K562 (cell line): ENCODE measurements around the gene SEC22C. TPM values are rescaled to one million over a fixed set of nuclear protein-coding genes. Genes with fewer than 3 reads are reported as not detected.

ENCODE experiments used
- ATAC-seq: fragments of 200-7000 bp; cut with Tn5 transposase; 3 replicates; pipeline ENCODE4 v1.9.1; 2020; ENCODE audit warnings: moderate library complexity
- BruUV-seq: library from RNA; stranded (reverse); fragments of 400-500 nt; replicated peaks from 2 replicates; lab custom pipeline; 2021; lab: Mats Ljungman, UMichigan
- CTCF ChIA-PET: fragments of 300-600 bp; formaldehyde crosslinking; extraction: SDS; loops from one replicate; lab custom pipeline; 2021; ENCODE audit warnings: low intra/inter-chr PET ratio; lab: Yijun Ruan, JAX
- POLR2A ChIA-PET: fragments of 300-600, 350-650 bp; sonication (Branson Sonifier 250); formaldehyde crosslinking; extraction: SDS; loops from one replicate; lab custom pipeline; 2021; ENCODE audit warnings: antibody characterized with exemption, inconsistent platforms; lab: Yijun Ruan, JAX
- DNase-seq, 4 experiments: peaks; one replicate each; pipeline versions ENCODE4 v3.0.0 to v3.0.0-alpha.2; 2011 to 2018; ENCODE audit warnings: low spot score in 3 of 4, mixed read lengths in 3 of 4; ENCODE audit errors: extremely low read depth in 1 of 4
- FAIRE-seq: peaks from 2 replicates; lab custom pipeline; 2011; peaks lifted over from hg19 to GRCh38; lab: Jason Lieb, UNC
- H2AFZ ChIP-seq: 2 replicates; pipeline ENCODE4 v1.6.0; 2011; ENCODE audit warnings: low read depth, low read length, control low read depth, inconsistent platforms
- H3K27ac ChIP-seq: fragments of 200-600 bp; 3 replicates; pipeline ENCODE4 v1.8.0; 2011; ENCODE audit warnings: low read depth, mild to moderate bottlenecking, control low read depth, inconsistent platforms, low read length, moderate library complexity, mixed read lengths; ENCODE audit errors: extremely low read depth
- H3K27me3 ChIP-seq, 2 experiments: fragments of 300-600 bp in 1 of 2; 2 replicates in 1 of 2; 3 replicates in 1 of 2; pipeline versions ENCODE4 v1.6.0 to v1.8.0; 2011; ENCODE audit warnings: inconsistent platforms in 2 of 2, low read length in 2 of 2, mild to moderate bottlenecking in 1 of 2, mixed read lengths in 1 of 2, moderate library complexity in 1 of 2; ENCODE audit not compliant: control insufficient read depth in 2 of 2, insufficient read depth in 2 of 2
- H3K36me3 ChIP-seq: fragments of 300-600 bp; 3 replicates; pipeline ENCODE4 v1.8.0; 2011; ENCODE audit warnings: mild to moderate bottlenecking, low read length, inconsistent platforms; ENCODE audit not compliant: control insufficient read depth, insufficient read depth
- H3K4me1 ChIP-seq, 2 experiments: fragments of 200-600 bp in 1 of 2; replicated peaks in 1 of 2; 2 replicates in 1 of 2; 3 replicates in 1 of 2; pipeline versions ENCODE4 v1.5.1 to v1.8.0; 2011; ENCODE audit warnings: inconsistent platforms in 2 of 2, low read length in 2 of 2, mild to moderate bottlenecking in 1 of 2, mixed read lengths in 1 of 2, moderate library complexity in 1 of 2; ENCODE audit not compliant: control insufficient read depth in 2 of 2, insufficient read depth in 2 of 2
- H3K4me2 ChIP-seq: 2 replicates; pipeline ENCODE4 v1.6.1; 2011; ENCODE audit warnings: low read length, control low read depth, inconsistent platforms, mixed read lengths; ENCODE audit not compliant: insufficient read depth
- H3K4me3 ChIP-seq: fragments of 200-600 bp; sonication (generic), shearing (Covaris generic); 2 replicates; pipeline ENCODE4 v1.5.1; 2016; ENCODE audit warnings: control low read depth, inconsistent platforms
- H3K79me2 ChIP-seq: fragments of 200-600 bp; 3 replicates; pipeline ENCODE4 v1.8.0; 2011; ENCODE audit warnings: low read length, inconsistent platforms; ENCODE audit not compliant: control insufficient read depth, insufficient read depth
- H3K9ac ChIP-seq, 2 experiments: 2 replicates each; pipeline versions ENCODE4 v1.6.0 to v1.6.1; 2011; ENCODE audit warnings: low read depth in 2 of 2, low read length in 2 of 2, control low read depth in 1 of 2, inconsistent platforms in 1 of 2, mild to moderate bottlenecking in 1 of 2, mixed read lengths in 1 of 2; ENCODE audit not compliant: insufficient read depth in 1 of 2
- H3K9me1 ChIP-seq: one replicate; pipeline ENCODE4 v1.6.0; 2011; ENCODE audit warnings: inconsistent platforms, mild to moderate bottlenecking, low read length, moderate library complexity; ENCODE audit not compliant: control insufficient read depth, insufficient read depth
- H3K9me3 ChIP-seq: replicated peaks from 2 replicates; pipeline ENCODE4 v1.5.1; 2011; ENCODE audit warnings: low read depth, low read length, inconsistent platforms; ENCODE audit not compliant: control insufficient read depth, insufficient read depth
- H4K20me1 ChIP-seq: replicated peaks from 2 replicates; pipeline ENCODE4 v1.6.1; 2011; ENCODE audit warnings: low read length, inconsistent platforms, mixed read lengths; ENCODE audit not compliant: control insufficient read depth, insufficient read depth
- ADNP ChIP-seq: fragments of 200-800 bp; sonication (Bioruptor generic); IDR thresholded peaks from 2 replicates; pipeline ENCODE4 v1.6.1; 2016; ENCODE audit warnings: missing genetic modification characterization, missing compliant biosample characterization
- DNMT1 ChIP-seq: fragments of 450-650 bp; IDR thresholded peaks from 2 replicates; pipeline ENCODE4 v1.6.1; 2016; ENCODE audit warnings: antibody characterized with exemption, mild to moderate bottlenecking
- KLF16 ChIP-seq: IDR thresholded peaks from 2 replicates; pipeline ENCODE4 v1.6.1; 2016; ENCODE audit warnings: antibody characterized with exemption
- MBD2 ChIP-seq: sonication (generic); IDR thresholded peaks from 2 replicates; pipeline ENCODE4 v1.6.1; 2016; ENCODE audit warnings: low read depth, borderline replicate concordance
- PRMT5 ChIP-seq: sonication (generic); formaldehyde crosslinking; IDR thresholded peaks from 2 replicates; pipeline ENCODE4 v1.5.0; 2020; ENCODE audit warnings: missing genetic modification reagents
- SMAD4 ChIP-seq: fragments of 250-450 bp; sonication (Bioruptor Pico); conservative IDR thresholded peaks from 2 replicates; pipeline ENCODE4 v1.8.0; 2021; ENCODE audit warnings: inconsistent platforms, mild to moderate bottlenecking, moderate library complexity
- TCF7L2 ChIP-seq: fragments of 150-350 bp; IDR thresholded peaks from 2 replicates; pipeline ENCODE4 v1.6.1; 2016; ENCODE audit warnings: low read depth, mild to moderate bottlenecking, low read length, moderate library complexity
- TEAD4 ChIP-seq, 2 experiments: sonication (generic) in 1 of 2; formaldehyde crosslinking in 1 of 2; IDR thresholded peaks; 2 replicates each; pipeline versions ENCODE4 v1.6.1 to v1.8.0; 2012 to 2022; ENCODE audit warnings: borderline replicate concordance in 1 of 2, inconsistent platforms in 1 of 2, low read length in 1 of 2, mild to moderate bottlenecking in 1 of 2, missing genetic modification reagents in 1 of 2
- TGIF2 ChIP-seq: sonication (generic); formaldehyde crosslinking; IDR thresholded peaks from 2 replicates; pipeline ENCODE4 v1.8.1; 2022; ENCODE audit warnings: mild to moderate bottlenecking, missing genetic modification reagents, moderate library complexity
- ZNF23 ChIP-seq: fragments of 250-450 bp; sonication (Bioruptor Pico); IDR thresholded peaks from 2 replicates; pipeline ENCODE4 v1.4.0; 2020; ENCODE audit warnings: mild to moderate bottlenecking
- ZNF324 ChIP-seq: fragments of 250-450 bp; sonication (Bioruptor Pico); IDR thresholded peaks from 2 replicates; pipeline ENCODE4 v1.4.0; 2020; ENCODE audit warnings: mild to moderate bottlenecking
- ZNF561 ChIP-seq: fragments of 450-650 bp; formaldehyde crosslinking; conservative IDR thresholded peaks from 2 replicates; pipeline ENCODE4 v1.4.0; 2020; ENCODE audit warnings: mild to moderate bottlenecking, moderate library complexity
- WGBS: fragments of 100-300 bp; shearing (Covaris generic); methylation state at CpG from one replicate; pipeline ENCODE4 v1.1.6; 2016; ENCODE audit warnings: low coverage, mixed read lengths; ENCODE audit not compliant: insufficient coverage; ENCODE audit errors: missing lambda C conversion rate; 5-methylcytosine and 5-hydroxymethylcytosine counted together
- in situ Hi-C: fragments of 300-500 bp; cut with MboI; formaldehyde crosslinking; loops from 4 replicates; pipeline ENCODE4 v1.15.0; 2018; ENCODE audit warnings: inconsistent platforms, mixed read lengths
- intact Hi-C: fragments of 100-400 bp; cut with micrococcal nuclease; formaldehyde crosslinking; loops from 2 replicates; pipeline ENCODE4 v1.14.2; 2022
- polyA plus RNA-seq, 8 experiments: library from polyadenylated mRNA; depleted of rRNA in 4 of 8; stranded (reverse) in 5 of 8; unstranded in 3 of 8; fragments of >200 nt; fragmentation: Nextera tagmentation in 2 of 8; fragmentation: Illumina TruSeq in 1 of 8; extraction: Ambion mirVana in 2 of 8; extraction: Trizol in 1 of 8; gene quantifications; 2 replicates each; pipeline versions ENCODE4 v1.2.1 to v1.2.3, GENCODE V29; 2011 to 2014; ENCODE audit warnings: inconsistent platforms in 1 of 8, missing spikeins in 1 of 8
- total RNA-seq, 7 experiments: library from RNA; depleted of rRNA in 6 of 7; stranded (reverse); fragments of >200 nt in 6 of 7; fragmentation: Illumina TruSeq in 2 of 7; extraction: Trizol in 2 of 7; gene quantifications; 2 replicates each; pipeline versions ENCODE4 v1.2.1 to v1.2.3, GENCODE V29; 2011 to 2021; ENCODE audit warnings: low replicate concordance in 1 of 7

SEC22C gene
- total and polyA plus RNA-seq, 9 of the 15 experiments (the other 6 are each of a cell fraction or from before 2014, with no cell fraction given), result 35.6 to 68.4 (median 50.7) TPM

DNA sequence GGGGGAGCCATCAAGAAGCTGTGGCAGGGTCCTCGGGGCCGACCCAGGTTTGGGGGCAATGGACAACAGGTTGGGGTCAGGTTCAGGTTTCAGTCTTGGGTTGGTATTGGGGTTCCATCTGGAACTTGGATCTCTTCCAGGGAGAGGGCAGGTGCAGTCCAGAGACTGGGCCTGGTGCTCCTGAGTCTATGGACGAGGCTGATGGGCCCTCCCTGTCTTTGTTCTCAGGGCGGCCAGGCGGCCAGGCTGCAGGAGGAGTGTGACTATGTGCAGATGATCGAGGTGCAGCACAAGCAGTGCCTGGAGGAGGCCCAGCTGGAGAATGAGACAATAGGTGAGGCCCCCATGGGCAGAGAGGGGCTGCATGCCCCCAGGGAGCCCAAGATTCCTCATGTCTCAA, 68.2 kb downstream of the SEC22C start:
- Histone ChIP-seq H3K79me2 (no peaks in the 10 kb centered on the region), H3K9ac (no peak overlapping the region), H3K4me3 (no peak overlapping the region), H3K4me2 (no peak overlapping the region), H3K9me3 (no peaks in the 10 kb centered on the region), H3K9me1 (no peaks in the 10 kb centered on the region), H3K4me1 (peaks cover 0 to 3% of the 10 kb centered on the region in 2 experiments; a peak in 1 of 5 replicates), H3K36me3 (no peaks in the 10 kb centered on the region), H3K27ac (no peak overlapping the region), H4K20me1 (no peaks in the 10 kb centered on the region), H3K27me3 (peaks cover 0 to 48% of the 10 kb centered on the region in 2 experiments; a peak in 3 of 5 replicates), H2AFZ (no peak overlapping the region)
- ATAC-seq (no peak), FAIRE-seq (no peak), DNase-seq (no peak)
- 0% methylated on average over 6 of the region's 6 CpGs for WGBS
- POLR2A ChIA-PET, result interaction anchor here (0.6 to 1.0 kb wide), 2 partner anchors 10 to 11 kb away, joined by 3 to 4 read pairs; partner anchors contain the start of gene VIPR1
- in situ Hi-C loops (no loop called here), intact Hi-C loops (no loop called here)
- CTCF ChIA-PET, result no interaction called here
- no TSS peak for BruUV-seq
- TF ChIP-seq ZNF324 (CRISPR knock-in tag), result no peak
- TF ChIP-seq TCF7L2, result no peak
- no peak for TF ChIP-seq ADNP
- no peak for TF ChIP-seq MBD2

DNA sequence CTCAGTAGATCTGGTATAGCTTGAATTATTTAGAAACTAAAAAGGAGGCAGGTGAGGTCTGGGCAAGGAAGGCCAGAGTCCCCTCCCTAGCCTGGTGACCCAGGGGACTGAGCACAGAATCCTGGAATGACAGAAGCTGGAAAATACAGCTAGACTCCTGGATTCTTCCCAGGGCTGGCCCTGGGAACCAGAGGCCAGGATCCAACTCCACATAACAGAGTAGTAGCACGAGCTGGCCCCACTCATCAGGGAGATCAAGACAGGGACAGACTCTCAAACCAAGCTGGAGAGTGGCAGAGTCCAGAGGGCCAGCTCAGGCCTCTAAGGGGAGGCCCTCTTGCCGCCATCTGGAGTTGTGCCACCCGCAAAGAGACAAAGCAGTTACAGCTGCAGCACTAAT, 68.6 kb downstream of the SEC22C start:
- no peaks in the 10 kb centered on the region for H3K9me3 ChIP-seq
- 0% methylated on average over 3 of the region's 3 CpGs for WGBS
- H3K9ac ChIP-seq, result no peak overlapping the region
- no peak for ATAC-seq
- POLR2A ChIA-PET, result no interaction called here
- H3K27ac ChIP-seq, result no peak overlapping the region
- FAIRE-seq, result no peak
- TF ChIP-seq DNMT1 (no peak), ZNF561 (no peak), ZNF23 (CRISPR knock-in tag) (no peak), TGIF2 (CRISPR knock-in tag) (no peak), SMAD4 (CRISPR knock-in tag) (no peak), PRMT5 (CRISPR knock-in tag) (no peak), KLF16 (no peak), MBD2 (no peak), TEAD4 (IDR thresholded peaks at IDR 0.05; ENCODE audit: low read length) (no peak), TEAD4 (CRISPR knock-in tag; IDR thresholded peaks at IDR 0.05; ENCODE audit: borderline replicate concordance) (no peak)
- TF ChIP-seq, all 486 proteins: peak for 0
- H3K27me3 ChIP-seq, result peaks cover 0 to 50% of the 10 kb centered on the region in 2 experiments; a peak in 3 of 5 replicates
- H4K20me1 ChIP-seq, result no peaks in the 10 kb centered on the region
- H3K9me1 ChIP-seq, result no peaks in the 10 kb centered on the region
- peaks cover 0 to 3% of the 10 kb centered on the region in 2 experiments; a peak in 1 of 5 replicates for H3K4me1 ChIP-seq
- H3K4me2 ChIP-seq, result no peak overlapping the region
- CTCF ChIA-PET, result no interaction called here
- H2AFZ ChIP-seq, result no peak overlapping the region
- H3K79me2 ChIP-seq, result no peaks in the 10 kb centered on the region
- DNase-seq, result no peak
- in situ Hi-C loops (no loop called here), intact Hi-C loops (no loop called here)
- no TSS peak for BruUV-seq
- H3K36me3 ChIP-seq, result no peaks in the 10 kb centered on the region
- H3K4me3 ChIP-seq, result no peak overlapping the region
